GM21367 (cell line): ENCODE data around the gene LIPN.

Experiments
- ATAC-seq: cut with Tn5 transposase; IDR thresholded peaks from one replicate; pipeline ENCODE4 v1.9.1; 2021; ENCODE audit not compliant: unreplicated experiment

The LIPN gene

GRCh38 chr10:88820748-88821401 is 61.1 kb downstream of the LIPN start:
- no peak for ATAC-seq

- no peak for ATAC-seq
Measured at GRCh38 chr10:88826388-88826787, 66.6 kb downstream of the LIPN start.

GRCh38 chr10:88827671-88828070 is 67.9 kb downstream of the LIPN start:
- ATAC-seq: no peak

- no peak for ATAC-seq
Measured at GRCh38 chr10:88828310-88828709, 68.5 kb downstream of the LIPN start.
